Brain pericyte (primary cell): ENCODE measurements around the gene CSTF1.
"Not testable (repeated sequence)": the region's sequence is repeated elsewhere in the genome, so short reads cannot be mapped to it uniquely, and the experiment has no call there.

ENCODE experiments used
- DNase-seq: peaks from one replicate; pipeline ENCODE4 v3.0.0-alpha.2; 2012; ENCODE audit warnings: low read depth, low spot score

Gene CSTF1

GRCh38 chr20:56406910-56407309 is 14.5 kb downstream of the CSTF1 start:
- DNase-seq = no peak

GRCh38 chr20:56409521-56409920 is 17.1 kb downstream of the CSTF1 start:
- DNase-seq = no peak

- DNase-seq = no peak
Measured at GRCh38 chr20:56409956-56410355, 17.5 kb downstream of the CSTF1 start.

- DNase-seq = not testable (repeated sequence)
Measured at GRCh38 chr20:56411287-56411686, 18.8 kb downstream of the CSTF1 start.

GRCh38 chr20:56411759-56412472 is 19.5 kb downstream of the CSTF1 start, which contains the start of gene CASS4:
CASS4 (plus strand) TSS chr20:56412260; CDS start chr20:56412459, 199 bp downstream.
- peak; percentile 44 for DNase-seq

GRCh38 chr20:56412473-56412790 is 20.0 kb downstream of the CSTF1 start:
- no peak for DNase-seq

GRCh38 chr20:56412949-56413348 is 20.5 kb downstream of the CSTF1 start:
- no peak for DNase-seq

- no peak for DNase-seq
Measured at GRCh38 chr20:56414842-56415765, 22.7 kb downstream of the CSTF1 start.

- no peak for DNase-seq
Measured at GRCh38 chr20:56417402-56417801, 25.0 kb downstream of the CSTF1 start.

- no peak for DNase-seq
Measured at GRCh38 chr20:56417911-56418310, 25.5 kb downstream of the CSTF1 start.

- DNase-seq = no peak
Measured at GRCh38 chr20:56418385-56418861, 26.0 kb downstream of the CSTF1 start.

- DNase-seq = no peak
Measured at GRCh38 chr20:56420028-56420427, 27.6 kb downstream of the CSTF1 start.

GRCh38 chr20:56420940-56421688 is 28.7 kb downstream of the CSTF1 start:
- DNase-seq = no peak

- DNase-seq = peak; percentile 46
Measured at GRCh38 chr20:56422076-56422823, 29.8 kb downstream of the CSTF1 start.

- DNase-seq = peak; percentile 55
Measured at GRCh38 chr20:56422824-56423189, 30.4 kb downstream of the CSTF1 start.

GRCh38 chr20:56423211-56423610 is 30.8 kb downstream of the CSTF1 start:
- no peak for DNase-seq

GRCh38 chr20:56423886-56424285 is 31.4 kb downstream of the CSTF1 start:
- DNase-seq = no peak

- no peak for DNase-seq
Measured at GRCh38 chr20:56424931-56425330, 32.5 kb downstream of the CSTF1 start.

GRCh38 chr20:56426026-56426425 is 33.6 kb downstream of the CSTF1 start:
- DNase-seq = no peak

GRCh38 chr20:56426926-56427325 is 34.5 kb downstream of the CSTF1 start:
- no peak for DNase-seq

- DNase-seq = no peak
Measured at GRCh38 chr20:56427797-56428196, 35.4 kb downstream of the CSTF1 start.
